Astrocyte (in vitro differentiated cells and primary cell): Measurements from ENCODE around the gene ESD.

ENCODE experiments used
- EZH2 ChIP-seq: IDR thresholded peaks from 2 replicates; pipeline ENCODE4 v1.6.1; 2012; ENCODE audit warnings: mild to moderate bottlenecking, low read length, inconsistent platforms; ENCODE audit not compliant: insufficient read depth
- TF ChIP-seq, protein P1 (sequence below): IDR thresholded peaks from 2 replicates; pipeline ENCODE4 v1.5.1; 2011; ENCODE audit warnings: low read depth, mild to moderate bottlenecking, inconsistent platforms, low read length, moderate library complexity; ENCODE audit not compliant: insufficient read depth

DNA sequence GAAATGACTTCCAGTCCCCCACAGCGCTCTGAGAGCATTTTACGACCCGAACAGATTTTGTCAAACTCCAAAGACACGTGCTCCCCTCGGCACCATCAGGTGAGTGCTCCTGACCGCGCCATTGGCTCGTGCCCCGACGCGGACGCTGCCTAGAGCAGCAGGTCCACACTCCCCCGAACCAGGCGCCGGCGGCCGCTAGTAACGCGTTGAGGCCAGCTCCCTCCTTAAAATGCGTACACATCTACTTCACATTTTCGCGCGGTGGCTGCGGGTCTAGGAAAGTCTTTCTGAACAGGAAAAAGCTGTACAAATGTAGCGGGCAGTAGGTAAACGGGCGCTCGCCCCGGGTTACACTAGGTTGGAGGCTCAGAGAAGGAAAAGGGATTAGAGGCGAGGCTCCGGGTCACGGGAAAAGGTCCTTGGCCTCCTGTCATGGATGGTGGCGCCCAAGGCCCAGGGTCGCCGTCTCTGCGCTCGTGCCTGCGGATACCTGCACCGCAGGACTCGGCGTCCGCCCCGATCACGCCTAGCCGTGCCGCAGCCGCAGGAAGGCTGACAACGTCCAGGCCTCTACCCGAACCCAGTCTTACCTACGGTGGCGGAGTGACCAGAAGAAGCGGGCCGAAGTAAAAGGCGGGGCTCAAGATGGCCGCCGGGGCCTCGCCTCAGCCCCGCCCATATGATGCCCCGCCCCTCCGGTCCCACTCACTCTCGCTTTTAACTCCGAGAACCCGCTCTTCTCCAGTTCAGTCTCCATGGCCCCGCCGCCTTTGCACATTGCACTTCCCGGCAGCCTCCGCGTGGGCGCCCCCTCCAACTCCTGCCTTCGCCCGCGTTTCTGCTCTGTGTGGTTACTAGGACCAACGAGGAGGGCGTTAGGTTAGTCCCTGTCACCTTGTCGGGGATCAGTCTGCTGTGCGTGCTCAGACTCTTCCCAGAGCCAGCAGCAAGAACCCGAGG lies at the start of gene ESD:
- TF ChIP-seq, protein P1, sequence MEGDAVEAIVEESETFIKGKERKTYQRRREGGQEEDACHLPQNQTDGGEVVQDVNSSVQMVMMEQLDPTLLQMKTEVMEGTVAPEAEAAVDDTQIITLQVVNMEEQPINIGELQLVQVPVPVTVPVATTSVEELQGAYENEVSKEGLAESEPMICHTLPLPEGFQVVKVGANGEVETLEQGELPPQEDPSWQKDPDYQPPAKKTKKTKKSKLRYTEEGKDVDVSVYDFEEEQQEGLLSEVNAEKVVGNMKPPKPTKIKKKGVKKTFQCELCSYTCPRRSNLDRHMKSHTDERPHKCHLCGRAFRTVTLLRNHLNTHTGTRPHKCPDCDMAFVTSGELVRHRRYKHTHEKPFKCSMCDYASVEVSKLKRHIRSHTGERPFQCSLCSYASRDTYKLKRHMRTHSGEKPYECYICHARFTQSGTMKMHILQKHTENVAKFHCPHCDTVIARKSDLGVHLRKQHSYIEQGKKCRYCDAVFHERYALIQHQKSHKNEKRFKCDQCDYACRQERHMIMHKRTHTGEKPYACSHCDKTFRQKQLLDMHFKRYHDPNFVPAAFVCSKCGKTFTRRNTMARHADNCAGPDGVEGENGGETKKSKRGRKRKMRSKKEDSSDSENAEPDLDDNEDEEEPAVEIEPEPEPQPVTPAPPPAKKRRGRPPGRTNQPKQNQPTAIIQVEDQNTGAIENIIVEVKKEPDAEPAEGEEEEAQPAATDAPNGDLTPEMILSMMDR = no peak
- TF ChIP-seq EZH2 = no peak
